GM21717 (cell line): ENCODE results near the gene DCBLD1.
"Not testable (repeated sequence)": the region's sequence is repeated elsewhere in the genome, so short reads cannot be mapped to it uniquely, and the experiment has no call there.

Experiments used
- ATAC-seq: cut with Tn5 transposase; IDR thresholded peaks from one replicate; pipeline ENCODE4 v1.9.1; 2021; ENCODE audit warnings: mild to moderate bottlenecking, moderate library complexity; ENCODE audit not compliant: unreplicated experiment

Gene DCBLD1

GRCh38 chr6:117482240-117483003, at the start of gene DCBLD1:
Gene DCBLD1 (plus strand): TSS chr6:117482674. CDS start chr6:117482782, 108 bp downstream.
- ATAC-seq: peak; percentile 76

- no peak for ATAC-seq
Measured at GRCh38 chr6:117440706-117441525, 41.6 kb upstream of the DCBLD1 start.

- no peak for ATAC-seq
Measured at GRCh38 chr6:117441824-117442264, 40.6 kb upstream of the DCBLD1 start.

- not testable (repeated sequence) for ATAC-seq
Measured at GRCh38 chr6:117442313-117442712, 40.2 kb upstream of the DCBLD1 start.

- no peak for ATAC-seq
Measured at GRCh38 chr6:117444600-117444999, 37.9 kb upstream of the DCBLD1 start.

GRCh38 chr6:117446861-117447260, 35.6 kb upstream of the DCBLD1 start:
- ATAC-seq: no peak

GRCh38 chr6:117448011-117448410, 34.5 kb upstream of the DCBLD1 start:
- no peak for ATAC-seq

- ATAC-seq: no peak
Measured at GRCh38 chr6:117448732-117449485, 33.6 kb upstream of the DCBLD1 start.

GRCh38 chr6:117449549-117450439, 32.7 kb upstream of the DCBLD1 start:
- ATAC-seq: no peak

- ATAC-seq: no peak
Measured at GRCh38 chr6:117451671-117452070, 30.8 kb upstream of the DCBLD1 start.

GRCh38 chr6:117456250-117456649, 26.2 kb upstream of the DCBLD1 start:
- ATAC-seq: no peak

GRCh38 chr6:117456998-117457397, 25.5 kb upstream of the DCBLD1 start:
- ATAC-seq: no peak

- ATAC-seq: no peak
Measured at GRCh38 chr6:117459204-117459944, 23.1 kb upstream of the DCBLD1 start.

GRCh38 chr6:117463762-117464665, 18.5 kb upstream of the DCBLD1 start:
- peak; percentile 89 for ATAC-seq

GRCh38 chr6:117464700-117465099, 17.8 kb upstream of the DCBLD1 start:
- ATAC-seq: no peak

GRCh38 chr6:117465691-117466090, 16.8 kb upstream of the DCBLD1 start:
- ATAC-seq: no peak

GRCh38 chr6:117467876-117468275, 14.6 kb upstream of the DCBLD1 start:
- ATAC-seq: no peak

GRCh38 chr6:117468527-117468926, 13.9 kb upstream of the DCBLD1 start:
- ATAC-seq: not testable (repeated sequence)
